ENCODE measurements around the gene CD276.

- TF ChIP-seq, protein P1, sequence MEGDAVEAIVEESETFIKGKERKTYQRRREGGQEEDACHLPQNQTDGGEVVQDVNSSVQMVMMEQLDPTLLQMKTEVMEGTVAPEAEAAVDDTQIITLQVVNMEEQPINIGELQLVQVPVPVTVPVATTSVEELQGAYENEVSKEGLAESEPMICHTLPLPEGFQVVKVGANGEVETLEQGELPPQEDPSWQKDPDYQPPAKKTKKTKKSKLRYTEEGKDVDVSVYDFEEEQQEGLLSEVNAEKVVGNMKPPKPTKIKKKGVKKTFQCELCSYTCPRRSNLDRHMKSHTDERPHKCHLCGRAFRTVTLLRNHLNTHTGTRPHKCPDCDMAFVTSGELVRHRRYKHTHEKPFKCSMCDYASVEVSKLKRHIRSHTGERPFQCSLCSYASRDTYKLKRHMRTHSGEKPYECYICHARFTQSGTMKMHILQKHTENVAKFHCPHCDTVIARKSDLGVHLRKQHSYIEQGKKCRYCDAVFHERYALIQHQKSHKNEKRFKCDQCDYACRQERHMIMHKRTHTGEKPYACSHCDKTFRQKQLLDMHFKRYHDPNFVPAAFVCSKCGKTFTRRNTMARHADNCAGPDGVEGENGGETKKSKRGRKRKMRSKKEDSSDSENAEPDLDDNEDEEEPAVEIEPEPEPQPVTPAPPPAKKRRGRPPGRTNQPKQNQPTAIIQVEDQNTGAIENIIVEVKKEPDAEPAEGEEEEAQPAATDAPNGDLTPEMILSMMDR (IDR thresholded peaks at IDR 0.05): no peak
- no peak for TF ChIP-seq POLR2A (IDR thresholded peaks at IDR 0.05)
These were observed 3.2 kb downstream of the CD276 start for GRCh38 chr15:73687351-73687750.
